Astrocyte (in vitro differentiated cells and primary cell): Measurements from ENCODE around the gene PRKCA.
A peak's percentile ranks its signal among the peaks of the same experiment; 100 is the strongest.

Experiments used
- CTCF ChIP-seq: IDR thresholded peaks from 2 replicates; pipeline ENCODE4 v1.5.1; 2011; ENCODE audit warnings: low read depth, mild to moderate bottlenecking, inconsistent platforms, low read length, moderate library complexity; ENCODE audit not compliant: insufficient read depth
- EZH2 ChIP-seq: IDR thresholded peaks from 2 replicates; pipeline ENCODE4 v1.6.1; 2012; ENCODE audit warnings: mild to moderate bottlenecking, low read length, inconsistent platforms; ENCODE audit not compliant: insufficient read depth

GRCh38 chr17:66567234-66568170 is 265.1 kb downstream of the PRKCA start:
- TF ChIP-seq CTCF (peak; percentile 88), EZH2 (no peak)
